HepG2 (cell line): Measurements from ENCODE around the gene ANXA5. TPM values are rescaled to one million over a fixed set of nuclear protein-coding genes. Genes with fewer than 3 reads are reported as not detected.

Experiments
- ATAC-seq: fragments of 200-7000 bp; cut with Tn5 transposase; 3 replicates; pipeline ENCODE4 v1.9.1; 2020; ENCODE audit warnings: mild to moderate bottlenecking, moderate library complexity
- BruUV-seq: library from RNA; stranded (reverse); fragments of 400-500 nt; replicated peaks from 2 replicates; lab custom pipeline; 2021; lab: Mats Ljungman, UMichigan
- CTCF ChIA-PET: fragments of 300-600 bp; formaldehyde crosslinking; extraction: SDS; loops from one replicate; lab custom pipeline; 2021; ENCODE audit warnings: low total read pairs, inconsistent platforms, low intra/inter-chr PET ratio; lab: Yijun Ruan, JAX
- POLR2A ChIA-PET: fragments of 350-600 bp; sonication (Branson Sonifier 250); formaldehyde crosslinking; loops from one replicate; lab custom pipeline; 2020; ENCODE audit warnings: antibody characterized with exemption, inconsistent platforms; lab: Yijun Ruan, JAX
- DNase-seq: peaks from one replicate; pipeline ENCODE4 v3.0.0-alpha.2; 2015; ENCODE audit warnings: low spot score
- FAIRE-seq: peaks from 3 replicates; lab custom pipeline; 2011; peaks lifted over from hg19 to GRCh38; lab: Jason Lieb, UNC
- H2AFZ ChIP-seq: one replicate; pipeline ENCODE4 v1.6.1; 2011; ENCODE audit warnings: low read length, inconsistent platforms
- H3K27ac ChIP-seq: fragments of 300-600 bp; 3 replicates; pipeline ENCODE4 v1.8.0; 2011; ENCODE audit warnings: mixed run types, mild to moderate bottlenecking, mixed read lengths, low read length, inconsistent platforms; ENCODE audit not compliant: insufficient read depth; ENCODE audit errors: extremely low read length
- H3K27me3 ChIP-seq, 2 experiments: fragments of 200-600 bp in 1 of 2; 2 replicates in 1 of 2; 3 replicates in 1 of 2; pipeline versions ENCODE4 v1.6.0 to v1.8.0; 2011; ENCODE audit warnings: low read length in 2 of 2, mild to moderate bottlenecking in 2 of 2, moderate library complexity in 2 of 2, inconsistent platforms in 1 of 2; ENCODE audit not compliant: insufficient read depth in 2 of 2, control insufficient read depth in 1 of 2
- H3K36me3 ChIP-seq, 2 experiments: fragments of 200-600 bp in 1 of 2; replicated peaks in 1 of 2; 2 replicates in 1 of 2; 3 replicates in 1 of 2; pipeline versions ENCODE4 v1.5.1 to v1.8.0; 2011; ENCODE audit warnings: low read length in 2 of 2, inconsistent platforms in 1 of 2; ENCODE audit not compliant: insufficient read depth in 2 of 2, control insufficient read depth in 1 of 2
- H3K4me1 ChIP-seq: 2 replicates; pipeline ENCODE4 v1.5.1; 2012; ENCODE audit warnings: low read length, inconsistent platforms; ENCODE audit not compliant: insufficient read depth
- H3K4me2 ChIP-seq: 2 replicates; pipeline ENCODE4 v1.6.0; 2011; ENCODE audit warnings: low read depth, low read length, inconsistent platforms
- H3K4me3 ChIP-seq, 3 experiments: fragments of 200-600 bp in 1 of 3; sonication (generic), shearing (Covaris generic) in 1 of 3; replicated peaks in 1 of 3; 2 replicates each; pipeline ENCODE4 v1.5.1; 2011 to 2016; ENCODE audit warnings: low read length in 3 of 3, inconsistent platforms in 2 of 3, low read depth in 2 of 3, mild to moderate bottlenecking in 2 of 3, control low read depth in 1 of 3, mixed read lengths in 1 of 3; ENCODE audit not compliant: insufficient read depth in 1 of 3
- H3K79me2 ChIP-seq: one replicate; pipeline ENCODE4 v1.6.1; 2011; ENCODE audit warnings: low read length, inconsistent platforms; ENCODE audit not compliant: insufficient read depth
- H3K9ac ChIP-seq: 2 replicates; pipeline ENCODE4 v1.6.0; 2011; ENCODE audit warnings: mild to moderate bottlenecking, low read depth, low read length, inconsistent platforms; ENCODE audit not compliant: insufficient read depth
- H3K9me3 ChIP-seq: 2 replicates; pipeline ENCODE4 v1.5.1; 2012; ENCODE audit warnings: mild to moderate bottlenecking, low read length
- H4K20me1 ChIP-seq: 2 replicates; pipeline ENCODE4 v1.6.0; 2011; ENCODE audit warnings: inconsistent platforms, mild to moderate bottlenecking, low read length, moderate library complexity; ENCODE audit not compliant: insufficient read depth
- GATAD1 ChIP-seq: IDR thresholded peaks from 2 replicates; pipeline ENCODE4 v1.6.1; 2016; ENCODE audit warnings: missing genetic modification reagents, missing compliant biosample characterization
- HIVEP1 ChIP-seq: sonication (generic); formaldehyde crosslinking; IDR thresholded peaks from 2 replicates; pipeline ENCODE4 v1.4.0; 2020; ENCODE audit warnings: mild to moderate bottlenecking, missing genetic modification reagents
- IKZF5 ChIP-seq: IDR thresholded peaks from 2 replicates; pipeline ENCODE4 v1.6.1; 2018; ENCODE audit warnings: missing genetic modification reagents, mild to moderate bottlenecking, missing compliant biosample characterization
- IRX3 ChIP-seq: sonication (generic); formaldehyde crosslinking; IDR thresholded peaks from 2 replicates; pipeline ENCODE4 v1.8.1; 2023; ENCODE audit warnings: mild to moderate bottlenecking, low read depth, missing genetic modification reagents, borderline replicate concordance
- LBX2 ChIP-seq: sonication (generic); formaldehyde crosslinking; IDR thresholded peaks from 2 replicates; pipeline ENCODE4 v1.5.0; 2020; ENCODE audit warnings: missing genetic modification reagents, mild to moderate bottlenecking, borderline replicate concordance
- NRL ChIP-seq: sonication (generic); formaldehyde crosslinking; IDR thresholded peaks from 2 replicates; pipeline ENCODE4 v1.5.0; 2020; ENCODE audit warnings: missing genetic modification reagents, mild to moderate bottlenecking, moderate library complexity, borderline replicate concordance
- SMARCC2 ChIP-seq: fragments of 450-650 bp; IDR thresholded peaks from 2 replicates; pipeline ENCODE4 v1.6.1; 2017; ENCODE audit warnings: antibody characterized with exemption, mild to moderate bottlenecking
- SPEN ChIP-seq: sonication (generic); formaldehyde crosslinking; IDR thresholded peaks from 2 replicates; pipeline ENCODE4 v1.5.1; 2020; ENCODE audit warnings: low read depth, mild to moderate bottlenecking, missing genetic modification reagents
- ZBTB46 ChIP-seq: sonication (generic); formaldehyde crosslinking; IDR thresholded peaks from 2 replicates; pipeline ENCODE4 v1.4.0; 2020; ENCODE audit warnings: mild to moderate bottlenecking, missing genetic modification reagents, borderline replicate concordance
- ZNF138 ChIP-seq: sonication (generic); formaldehyde crosslinking; IDR thresholded peaks from 2 replicates; pipeline ENCODE4 v1.5.0; 2020; ENCODE audit warnings: mild to moderate bottlenecking, low read depth, missing genetic modification reagents
- ZNF383 ChIP-seq: sonication (generic); formaldehyde crosslinking; IDR thresholded peaks from 2 replicates; pipeline ENCODE4 v1.4.0; 2020; ENCODE audit warnings: missing genetic modification reagents, mild to moderate bottlenecking, borderline replicate concordance
- ZNF672 ChIP-seq: sonication (generic); formaldehyde crosslinking; IDR thresholded peaks from 2 replicates; pipeline ENCODE4 v1.8.1; 2022; ENCODE audit warnings: missing genetic modification reagents
- ZNF850 ChIP-seq: sonication (generic); formaldehyde crosslinking; conservative IDR thresholded peaks from 2 replicates; pipeline ENCODE4 v1.9.0; 2021; ENCODE audit warnings: mild to moderate bottlenecking, missing genetic modification reagents
- ZNF883 ChIP-seq: sonication (generic); formaldehyde crosslinking; IDR thresholded peaks from 2 replicates; pipeline ENCODE4 v1.5.1; 2020; ENCODE audit warnings: mild to moderate bottlenecking, missing genetic modification reagents; ENCODE audit errors: not compliant biosample characterization
- ZSCAN31 ChIP-seq: sonication (generic); formaldehyde crosslinking; IDR thresholded peaks from 2 replicates; pipeline ENCODE4 v1.5.0; 2020; ENCODE audit warnings: low read depth, mild to moderate bottlenecking, missing genetic modification reagents
- WGBS: methylation state at CpG from one replicate; pipeline ENCODE4 v1.1.6; 2017; ENCODE audit warnings: low lambda C conversion rate; 5-methylcytosine and 5-hydroxymethylcytosine counted together
- in situ Hi-C: cut with HindIII; loops from 2 replicates; pipeline ENCODE4 v1.10.0; 2017; ENCODE audit warnings: low pct_unique_long_range_greater_than_20kb; ENCODE audit not compliant: extremely low pct_ligation_motif_present
- intact Hi-C: fragments of 100-400 bp; cut with micrococcal nuclease; formaldehyde crosslinking; loops from one replicate; pipeline ENCODE4 v1.10.0; 2022; ENCODE audit not compliant: unreplicated experiment
- polyA plus RNA-seq, 8 experiments: library from polyadenylated mRNA; depleted of rRNA in 3 of 8; stranded (reverse) in 7 of 8; unstranded in 1 of 8; fragments of >200 nt; fragmentation: Illumina TruSeq in 4 of 8; extraction: Trizol in 4 of 8; gene quantifications; 2 replicates each; pipeline versions ENCODE4 v1.2.1 to v1.2.3, GENCODE V29; 2011 to 2016; ENCODE audit warnings: low read depth in 4 of 8, missing spikeins in 1 of 8, mixed read lengths in 1 of 8; ENCODE audit not compliant: insufficient read depth in 1 of 8
- total RNA-seq, 5 experiments: library from RNA; depleted of rRNA; stranded (reverse); fragments of >200 nt; fragmentation: Illumina TruSeq; extraction: Trizol; gene quantifications; 2 replicates each; pipeline ENCODE4 v1.2.3, GENCODE V29; 2016; ENCODE audit warnings: low read depth in 1 of 5
- TF ChIP-seq, protein P1 (sequence below): sonication (generic); formaldehyde crosslinking; conservative IDR thresholded peaks from 2 replicates; pipeline ENCODE4 v1.4.0; 2020; ENCODE audit warnings: missing genetic modification reagents

Gene ANXA5
- total and polyA plus RNA-seq, 2 of the 13 experiments (the other 11 are each of a cell fraction or from before 2014, with no cell fraction given): 209 to 342 TPM

- no peak for TF ChIP-seq ZSCAN31 (CRISPR knock-in tag)
- TF ChIP-seq NRL: no peak
- TF ChIP-seq, protein P1, sequence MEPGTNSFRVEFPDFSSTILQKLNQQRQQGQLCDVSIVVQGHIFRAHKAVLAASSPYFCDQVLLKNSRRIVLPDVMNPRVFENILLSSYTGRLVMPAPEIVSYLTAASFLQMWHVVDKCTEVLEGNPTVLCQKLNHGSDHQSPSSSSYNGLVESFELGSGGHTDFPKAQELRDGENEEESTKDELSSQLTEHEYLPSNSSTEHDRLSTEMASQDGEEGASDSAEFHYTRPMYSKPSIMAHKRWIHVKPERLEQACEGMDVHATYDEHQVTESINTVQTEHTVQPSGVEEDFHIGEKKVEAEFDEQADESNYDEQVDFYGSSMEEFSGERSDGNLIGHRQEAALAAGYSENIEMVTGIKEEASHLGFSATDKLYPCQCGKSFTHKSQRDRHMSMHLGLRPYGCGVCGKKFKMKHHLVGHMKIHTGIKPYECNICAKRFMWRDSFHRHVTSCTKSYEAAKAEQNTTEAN (CRISPR knock-in tag): no peak
- no peak for TF ChIP-seq ZNF850
- TF ChIP-seq ZNF883 (CRISPR knock-in tag): no peak
- no peak for TF ChIP-seq ZBTB46
- no peak for TF ChIP-seq SPEN
- no peak for TF ChIP-seq IKZF5 (CRISPR knock-in tag)
- TF ChIP-seq IRX3 (CRISPR knock-in tag): no peak
- no peak for TF ChIP-seq SMARCC2
- no peak for TF ChIP-seq ZNF672 (CRISPR knock-in tag)
- TF ChIP-seq GATAD1: no peak
- no peak for TF ChIP-seq LBX2 (CRISPR knock-in tag)
- TF ChIP-seq ZNF138 (CRISPR knock-in tag): no peak
- TF ChIP-seq HIVEP1: no peak
- TF ChIP-seq ZNF383 (CRISPR knock-in tag): no peak
- Histone ChIP-seq H3K79me2 (no peaks in the 10 kb centered on the region), H3K36me3 (no peaks in the 10 kb centered on the region), H4K20me1 (no peaks in the 10 kb centered on the region), H3K4me1 (peaks cover 3% of the 10 kb centered on the region), H3K27ac (no peak overlapping the region), H3K4me3 (no peak overlapping the region), H3K9me3 (no peaks in the 10 kb centered on the region), H3K4me2 (no peak overlapping the region), H2AFZ (no peak overlapping the region), H3K27me3 (no peaks in the 10 kb centered on the region), H3K9ac (no peak overlapping the region)
- FAIRE-seq (no peak), DNase-seq (no peak), ATAC-seq (no peak)
- CTCF ChIA-PET: no interaction called here
- intact Hi-C loops (no loop called here), in situ Hi-C loops (no loop called here)
- POLR2A ChIA-PET: no interaction called here
- BruUV-seq: no TSS peak
- WGBS: 8% methylated on average over 3 of the region's 3 CpGs
These were observed 48.3 kb downstream of the ANXA5 start for GRCh38 chr4:121648516-121648915.
